Astrocyte (in vitro differentiated cells and primary cell): ENCODE data around the gene FAM124B.

Experiments used
- EZH2 ChIP-seq: IDR thresholded peaks from 2 replicates; pipeline ENCODE4 v1.6.1; 2012; ENCODE audit warnings: mild to moderate bottlenecking, low read length, inconsistent platforms; ENCODE audit not compliant: insufficient read depth
- TF ChIP-seq, protein P1 (sequence below): IDR thresholded peaks from 2 replicates; pipeline ENCODE4 v1.5.1; 2011; ENCODE audit warnings: low read depth, mild to moderate bottlenecking, inconsistent platforms, low read length, moderate library complexity; ENCODE audit not compliant: insufficient read depth

DNA sequence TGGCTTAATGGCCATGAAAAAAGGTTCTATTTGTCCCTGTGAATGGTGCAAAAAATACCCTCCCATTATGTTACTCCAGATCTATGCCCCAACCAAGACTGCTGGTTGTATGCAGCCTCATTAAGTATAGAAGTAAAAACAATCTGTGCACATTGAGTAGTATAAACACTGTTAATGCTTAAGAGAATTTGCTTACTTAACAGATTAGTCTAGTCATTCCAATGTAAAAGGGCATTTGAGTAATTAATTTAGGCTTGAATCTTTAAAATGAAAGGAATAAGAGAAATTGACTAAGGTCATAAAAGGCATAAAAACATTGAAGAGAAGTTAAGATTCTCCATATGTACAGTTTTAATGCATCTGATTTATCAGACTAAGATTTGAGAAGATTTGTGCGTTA is 51.2 kb downstream of the FAM124B start:
- TF ChIP-seq, protein P1, sequence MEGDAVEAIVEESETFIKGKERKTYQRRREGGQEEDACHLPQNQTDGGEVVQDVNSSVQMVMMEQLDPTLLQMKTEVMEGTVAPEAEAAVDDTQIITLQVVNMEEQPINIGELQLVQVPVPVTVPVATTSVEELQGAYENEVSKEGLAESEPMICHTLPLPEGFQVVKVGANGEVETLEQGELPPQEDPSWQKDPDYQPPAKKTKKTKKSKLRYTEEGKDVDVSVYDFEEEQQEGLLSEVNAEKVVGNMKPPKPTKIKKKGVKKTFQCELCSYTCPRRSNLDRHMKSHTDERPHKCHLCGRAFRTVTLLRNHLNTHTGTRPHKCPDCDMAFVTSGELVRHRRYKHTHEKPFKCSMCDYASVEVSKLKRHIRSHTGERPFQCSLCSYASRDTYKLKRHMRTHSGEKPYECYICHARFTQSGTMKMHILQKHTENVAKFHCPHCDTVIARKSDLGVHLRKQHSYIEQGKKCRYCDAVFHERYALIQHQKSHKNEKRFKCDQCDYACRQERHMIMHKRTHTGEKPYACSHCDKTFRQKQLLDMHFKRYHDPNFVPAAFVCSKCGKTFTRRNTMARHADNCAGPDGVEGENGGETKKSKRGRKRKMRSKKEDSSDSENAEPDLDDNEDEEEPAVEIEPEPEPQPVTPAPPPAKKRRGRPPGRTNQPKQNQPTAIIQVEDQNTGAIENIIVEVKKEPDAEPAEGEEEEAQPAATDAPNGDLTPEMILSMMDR, result no peak
- no peak for TF ChIP-seq EZH2
